GM19023 (cell line): ENCODE results near the gene CLHC1.
A peak's percentile ranks its signal among the peaks of the same experiment; 100 is the strongest.
"Not testable (repeated sequence)": the region's sequence is repeated elsewhere in the genome, so short reads cannot be mapped to it uniquely, and the experiment has no call there.

Experiments used
- ATAC-seq: cut with Tn5 transposase; IDR thresholded peaks from one replicate; pipeline ENCODE4 v1.9.1; 2021; ENCODE audit warnings: mild to moderate bottlenecking, moderate library complexity; ENCODE audit not compliant: unreplicated experiment

CLHC1 gene

GRCh38 chr2:55232863-55233657, 967 bp upstream of the CLHC1 start:
- peak; percentile 39 for ATAC-seq

GRCh38 chr2:55231546-55232083, 478 bp downstream of the CLHC1 start:
- ATAC-seq: no peak

GRCh38 chr2:55230551-55230950, 1.5 kb downstream of the CLHC1 start:
- no peak for ATAC-seq

- ATAC-seq: no peak
Measured at GRCh38 chr2:55229221-55229620, 2.9 kb downstream of the CLHC1 start.

- ATAC-seq: no peak
Measured at GRCh38 chr2:55228226-55228563, 3.9 kb downstream of the CLHC1 start.

GRCh38 chr2:55227437-55228225, 4.5 kb downstream of the CLHC1 start:
- not testable (repeated sequence) for ATAC-seq

GRCh38 chr2:55225481-55226020, 6.5 kb downstream of the CLHC1 start:
- ATAC-seq: no peak

- ATAC-seq: no peak
Measured at GRCh38 chr2:55224761-55225261, 7.3 kb downstream of the CLHC1 start.

- no peak for ATAC-seq
Measured at GRCh38 chr2:55223958-55224760, 7.9 kb downstream of the CLHC1 start.

GRCh38 chr2:55213822-55214221, 18.3 kb downstream of the CLHC1 start:
- no peak for ATAC-seq

GRCh38 chr2:55204950-55205349, 27.1 kb downstream of the CLHC1 start:
- no peak for ATAC-seq

- no peak for ATAC-seq
Measured at GRCh38 chr2:55204536-55204935, 27.6 kb downstream of the CLHC1 start.

GRCh38 chr2:55200416-55200815, 31.7 kb downstream of the CLHC1 start:
- ATAC-seq: no peak

GRCh38 chr2:55196526-55196925, 35.6 kb downstream of the CLHC1 start:
- ATAC-seq: no peak

- ATAC-seq: not testable (repeated sequence)
Measured at GRCh38 chr2:55191888-55192287, 40.2 kb downstream of the CLHC1 start.

GRCh38 chr2:55186837-55187236, 45.3 kb downstream of the CLHC1 start:
- ATAC-seq: not testable (repeated sequence)

- no peak for ATAC-seq
Measured at GRCh38 chr2:55180374-55180773, 51.7 kb downstream of the CLHC1 start.

- no peak for ATAC-seq
Measured at GRCh38 chr2:55176094-55176415, 56.0 kb downstream of the CLHC1 start.

GRCh38 chr2:55175254-55176093, 56.6 kb downstream of the CLHC1 start:
- no peak for ATAC-seq
